ENCODE measurements around the gene SDHC. TPM values are rescaled to one million over a fixed set of nuclear protein-coding genes. Genes with fewer than 3 reads are reported as not detected.
"Not testable (repeated sequence)": the region's sequence is repeated elsewhere in the genome, so short reads cannot be mapped to it uniquely, and the experiment has no call there.

The SDHC gene
- total and polyA plus RNA-seq, 4 donors, result 36.8 to 174 (median 111) TPM

GRCh38 chr1:161307230-161307768, 6.9 kb upstream of the SDHC start:
- Histone ChIP-seq H3K9me3 (ENCODE audit: control insufficient read depth, insufficient read depth, low read length) (no peaks in the 10 kb centered on the region), H3K4me3 (ENCODE audit: low read depth, low read length) (peak overlapping the region; percentile 77), H3K36me3 (ENCODE audit: control insufficient read depth, insufficient read depth, low read length) (no peaks in the 10 kb centered on the region), H3K27me3 (ENCODE audit: control insufficient read depth, insufficient read depth, low read length) (no peaks in the 10 kb centered on the region), H3K27ac (ENCODE audit: low read depth, low read length) (peak overlapping the region; percentile 43), H3K4me1 (ENCODE audit: control insufficient read depth, insufficient read depth, low read length) (peaks cover 29% of the 10 kb centered on the region)
- WGBS (ENCODE audit: insufficient coverage), result 89% methylated on average over 7 of the region's 7 CpGs
- DNase-seq (ENCODE audit: low read depth in 4 of 6, low spot score in 6 of 6), result no peak

GRCh38 chr1:161307892-161308638, 6.1 kb upstream of the SDHC start:
- no peak for DNase-seq (ENCODE audit: low read depth in 4 of 6, low spot score in 6 of 6)
- Histone ChIP-seq H3K4me1 (ENCODE audit: control insufficient read depth, insufficient read depth, low read length) (peaks cover 32% of the 10 kb centered on the region), H3K36me3 (ENCODE audit: control insufficient read depth, insufficient read depth, low read length) (no peaks in the 10 kb centered on the region), H3K4me3 (ENCODE audit: low read depth, low read length) (peak overlapping the region; percentile 77), H3K27ac (ENCODE audit: low read depth, low read length) (no peak overlapping the region), H3K9me3 (ENCODE audit: control insufficient read depth, insufficient read depth, low read length) (no peaks in the 10 kb centered on the region), H3K27me3 (ENCODE audit: control insufficient read depth, insufficient read depth, low read length) (no peaks in the 10 kb centered on the region)
- 29% methylated on average over 1 of the region's 2 CpGs for WGBS (ENCODE audit: insufficient coverage)

- H3K27ac ChIP-seq (ENCODE audit: low read depth, low read length), result peak within 1 kb of the TSS; percentile 83
- DNase-seq (ENCODE audit: low read depth in 4 of 6, low spot score in 6 of 6), result peak in 1 of 6 donors; percentile 41
- no peaks in the 10 kb centered on the region for H3K36me3 ChIP-seq (ENCODE audit: control insufficient read depth, insufficient read depth, low read length)
- H3K4me3 ChIP-seq (ENCODE audit: low read depth, low read length), result peak within 1 kb of the TSS; percentile 77
- peaks cover 40% of the 10 kb centered on the region for H3K4me1 ChIP-seq (ENCODE audit: control insufficient read depth, insufficient read depth, low read length)
- 43% methylated on average over 2 of the region's 2 CpGs for WGBS (ENCODE audit: insufficient coverage)
- no peaks in the 10 kb centered on the region for H3K9me3 ChIP-seq (ENCODE audit: control insufficient read depth, insufficient read depth, low read length)
- no peaks in the 10 kb centered on the region for H3K27me3 ChIP-seq (ENCODE audit: control insufficient read depth, insufficient read depth, low read length)
Observed at GRCh38 chr1:161309868-161310267, 4.3 kb upstream of the SDHC start, which contains the start of gene MPZ. MPZ (minus strand) TSS chr1:161309968; CDS start chr1:161309905, 63 bp downstream.

GRCh38 chr1:161311595-161312181, 2.5 kb upstream of the SDHC start:
- whole genome bisulfite sequencing (ENCODE audit: insufficient coverage), result 88% methylated on average over 1 of the region's 4 CpGs
- peaks cover 25% of the 10 kb centered on the region for H3K4me1 ChIP-seq (ENCODE audit: control insufficient read depth, insufficient read depth, low read length)

GRCh38 chr1:161313554-161314200, 504 bp upstream of the SDHC start:
- Histone ChIP-seq H3K27me3 (ENCODE audit: control insufficient read depth, insufficient read depth, low read length) (no peaks in the 10 kb centered on the region), H3K4me3 (ENCODE audit: low read depth, low read length) (peak overlapping the region; percentile 95), H3K36me3 (ENCODE audit: control insufficient read depth, insufficient read depth, low read length) (peaks cover 1% of the 10 kb centered on the region), H3K27ac (ENCODE audit: low read depth, low read length) (peak overlapping the region; percentile 87), H3K9me3 (ENCODE audit: control insufficient read depth, insufficient read depth, low read length) (no peaks in the 10 kb centered on the region), H3K4me1 (ENCODE audit: control insufficient read depth, insufficient read depth, low read length) (peaks cover 25% of the 10 kb centered on the region)
- 22% methylated on average over 18 of the region's 28 CpGs for WGBS (ENCODE audit: insufficient coverage)
- DNase-seq (ENCODE audit: low read depth in 4 of 6, low spot score in 6 of 6), result peak in 1 of 6 donors; percentile 9

More at GRCh38 chr1:161311595-161312181, 2.5 kb upstream of the SDHC start:
- DNase-seq (ENCODE audit: low read depth in 4 of 6, low spot score in 6 of 6), result no peak
- Histone ChIP-seq H3K36me3 (ENCODE audit: control insufficient read depth, insufficient read depth, low read length) (no peaks in the 10 kb centered on the region), H3K9me3 (ENCODE audit: control insufficient read depth, insufficient read depth, low read length) (no peaks in the 10 kb centered on the region), H3K27me3 (ENCODE audit: control insufficient read depth, insufficient read depth, low read length) (no peaks in the 10 kb centered on the region), H3K27ac (ENCODE audit: low read depth, low read length) (peak overlapping the region; percentile 83), H3K4me3 (ENCODE audit: low read depth, low read length) (no peak overlapping the region)

GRCh38 chr1:161315841-161316674, 1.9 kb downstream of the SDHC start:
- not testable (repeated sequence) for DNase-seq (ENCODE audit: low read depth in 4 of 6, low spot score in 6 of 6); H3K27ac ChIP-seq (ENCODE audit: low read depth, low read length)
- 81% methylated on average over 6 of the region's 17 CpGs for WGBS (ENCODE audit: insufficient coverage)

GRCh38 chr1:161324020-161324419, 9.8 kb downstream of the SDHC start:
- no peaks in the 10 kb centered on the region for H3K9me3 ChIP-seq (ENCODE audit: control insufficient read depth, insufficient read depth, low read length)
- 100% methylated on average over 1 of the region's 4 CpGs for WGBS (ENCODE audit: insufficient coverage)
- peaks cover 30% of the 10 kb centered on the region for H3K36me3 ChIP-seq (ENCODE audit: control insufficient read depth, insufficient read depth, low read length)
- H3K4me1 ChIP-seq (ENCODE audit: control insufficient read depth, insufficient read depth, low read length), result no peaks in the 10 kb centered on the region
- H3K27me3 ChIP-seq (ENCODE audit: control insufficient read depth, insufficient read depth, low read length), result no peaks in the 10 kb centered on the region
- H3K27ac ChIP-seq (ENCODE audit: low read depth, low read length), result no peak overlapping the region
- DNase-seq (ENCODE audit: low read depth in 4 of 6, low spot score in 6 of 6), result no peak
- no peak overlapping the region for H3K4me3 ChIP-seq (ENCODE audit: low read depth, low read length)

More at GRCh38 chr1:161315841-161316674, 1.9 kb downstream of the SDHC start:
- H3K4me3 ChIP-seq (ENCODE audit: low read depth, low read length); H3K27me3 ChIP-seq (ENCODE audit: control insufficient read depth, insufficient read depth, low read length); H3K36me3 ChIP-seq (ENCODE audit: control insufficient read depth, insufficient read depth, low read length); H3K9me3 ChIP-seq (ENCODE audit: control insufficient read depth, insufficient read depth, low read length): not testable (repeated sequence)
- peaks cover 19% of the 10 kb centered on the region for H3K4me1 ChIP-seq (ENCODE audit: control insufficient read depth, insufficient read depth, low read length)

GRCh38 chr1:161330346-161330745, 16.2 kb downstream of the SDHC start:
- no peaks in the 10 kb centered on the region for H3K27me3 ChIP-seq (ENCODE audit: control insufficient read depth, insufficient read depth, low read length)
- WGBS (ENCODE audit: insufficient coverage), result 97% methylated on average over 2 of the region's 4 CpGs
- H3K27ac ChIP-seq (ENCODE audit: low read depth, low read length), result no peak overlapping the region
- H3K4me1 ChIP-seq (ENCODE audit: control insufficient read depth, insufficient read depth, low read length), result no peaks in the 10 kb centered on the region
- H3K4me3 ChIP-seq (ENCODE audit: low read depth, low read length), result no peak overlapping the region
- H3K9me3 ChIP-seq (ENCODE audit: control insufficient read depth, insufficient read depth, low read length), result no peaks in the 10 kb centered on the region
- H3K36me3 ChIP-seq (ENCODE audit: control insufficient read depth, insufficient read depth, low read length), result peaks cover 49% of the 10 kb centered on the region
- DNase-seq (ENCODE audit: low read depth in 4 of 6, low spot score in 6 of 6), result no peak

- Histone ChIP-seq H3K36me3 (ENCODE audit: control insufficient read depth, insufficient read depth, low read length) (peaks cover 44% of the 10 kb centered on the region), H3K9me3 (ENCODE audit: control insufficient read depth, insufficient read depth, low read length) (no peaks in the 10 kb centered on the region), H3K27ac (ENCODE audit: low read depth, low read length) (no peak overlapping the region), H3K27me3 (ENCODE audit: control insufficient read depth, insufficient read depth, low read length) (no peaks in the 10 kb centered on the region), H3K4me1 (ENCODE audit: control insufficient read depth, insufficient read depth, low read length) (no peaks in the 10 kb centered on the region), H3K4me3 (ENCODE audit: low read depth, low read length) (no peak overlapping the region)
- WGBS (ENCODE audit: insufficient coverage), result 96% methylated on average over 6 of the region's 9 CpGs
- no peak for DNase-seq (ENCODE audit: low read depth in 4 of 6, low spot score in 6 of 6)
Observed at GRCh38 chr1:161333166-161333565, 19.0 kb downstream of the SDHC start.

Data from spinal cord (tissue), 10 donors.